ENCODE data around the gene PSORS1C1. TPM values are rescaled to one million over a fixed set of nuclear protein-coding genes. Genes with fewer than 3 reads are reported as not detected.
"Not testable (repeated sequence)": the region's sequence is repeated elsewhere in the genome, so short reads cannot be mapped to it uniquely, and the experiment has no call there.

Gene PSORS1C1
- total RNA-seq: 1.9 TPM
- long read RNA-seq, partial matches to known transcripts: 0 of 2 reads
- long read RNA-seq, other reads (novel, unspliced or antisense): 0 of 2 reads

GRCh38 chr6:31114541-31114878 lies at the start of gene PSORS1C1:
Gene PSORS1C1 (plus strand): TSS chr6:31114800. CDS start chr6:31129633, 14,833 bp downstream.
- peak; percentile 96 for ATAC-seq
- DNase-seq (ENCODE audit: missing footprints): peak; percentile 92
- intact Hi-C loops (cut with DNase I): no loop called here

GRCh38 chr6:31065556-31065955 lies 49.0 kb upstream of the PSORS1C1 start:
- DNase-seq (ENCODE audit: missing footprints) (no peak), ATAC-seq (no peak)
- intact Hi-C loops (cut with DNase I): no loop called here

- intact Hi-C loops (cut with DNase I); DNase-seq (ENCODE audit: missing footprints); ATAC-seq: not testable (repeated sequence)
These were observed 47.6 kb upstream of the PSORS1C1 start for GRCh38 chr6:31067028-31067427.

GRCh38 chr6:31067891-31068668 lies 46.5 kb upstream of the PSORS1C1 start:
- intact Hi-C loops (cut with DNase I): loop anchor here (1.0 to 2.0 kb wide), 2 partner anchors 154 to 239 kb away; partner anchors contain the start of gene VARS2
- not testable (repeated sequence) for ATAC-seq; DNase-seq (ENCODE audit: missing footprints)

- DNase-seq (ENCODE audit: missing footprints) (peak; percentile 82), ATAC-seq (peak; percentile 84)
- intact Hi-C loops (cut with DNase I): loop anchor here (1.0 to 2.0 kb wide), 2 partner anchors 155 to 240 kb away; partner anchors contain the start of gene VARS2
These were observed 45.8 kb upstream of the PSORS1C1 start for GRCh38 chr6:31068669-31069340.

GRCh38 chr6:31070711-31071197 lies 43.8 kb upstream of the PSORS1C1 start:
- peak; percentile 79 for ATAC-seq
- DNase-seq (ENCODE audit: missing footprints): no peak
- intact Hi-C loops (cut with DNase I): no loop called here

- no peak for ATAC-seq
These were observed 40.2 kb upstream of the PSORS1C1 start for GRCh38 chr6:31074401-31074800.

GRCh38 chr6:31075528-31075927 lies 39.1 kb upstream of the PSORS1C1 start:
- intact Hi-C loops (cut with DNase I): no loop called here
- ATAC-seq: no peak
- DNase-seq (ENCODE audit: missing footprints): no peak

More at GRCh38 chr6:31074401-31074800, 40.2 kb upstream of the PSORS1C1 start:
- intact Hi-C loops (cut with DNase I): no loop called here
- no peak for DNase-seq (ENCODE audit: missing footprints)

GRCh38 chr6:31076611-31077010 lies 38.0 kb upstream of the PSORS1C1 start:
- ATAC-seq (no peak), DNase-seq (ENCODE audit: missing footprints) (no peak)
- intact Hi-C loops (cut with DNase I): no loop called here

GRCh38 chr6:31079656-31080261 lies 34.8 kb upstream of the PSORS1C1 start:
- intact Hi-C loops (cut with DNase I): loop anchor here (10.0 kb wide), 1 partner anchor 335 kb away; the partner anchor contains the start of genes FLOT1 and IER3
- DNase-seq (ENCODE audit: missing footprints): no peak
- peak; percentile 47 for ATAC-seq

- no peak for ATAC-seq
- no peak for DNase-seq (ENCODE audit: missing footprints)
- intact Hi-C loops (cut with DNase I): loop anchor here (10.0 kb wide), 1 partner anchor 337 kb away; the partner anchor contains the start of genes FLOT1 and IER3
These were observed 32.7 kb upstream of the PSORS1C1 start for GRCh38 chr6:31081872-31082271.

- DNase-seq (ENCODE audit: missing footprints) (no peak), ATAC-seq (peak; percentile 40)
- intact Hi-C loops (cut with DNase I): loop anchor here (10.0 kb wide), 1 partner anchor 339 kb away; the partner anchor contains the start of genes FLOT1 and IER3
These were observed 30.8 kb upstream of the PSORS1C1 start for GRCh38 chr6:31083742-31084354.

- intact Hi-C loops (cut with DNase I): loop anchor here (2.0 to 10.0 kb wide), 2 partner anchors 342 to 544 kb away; partner anchors contain the start of genes FLOT1 and IER3
- ATAC-seq (no peak), DNase-seq (ENCODE audit: missing footprints) (no peak)
These were observed 27.7 kb upstream of the PSORS1C1 start for GRCh38 chr6:31086788-31087440.

GRCh38 chr6:31087494-31088089 lies 27.0 kb upstream of the PSORS1C1 start:
- DNase-seq (ENCODE audit: missing footprints): peak; percentile 77
- ATAC-seq: peak; percentile 91
- intact Hi-C loops (cut with DNase I): loop anchor here (2.0 to 10.0 kb wide), 2 partner anchors 343 to 545 kb away; partner anchors contain the start of genes FLOT1 and IER3

- intact Hi-C loops (cut with DNase I): no loop called here
- no peak for DNase-seq (ENCODE audit: missing footprints)
- ATAC-seq: no peak
These were observed 24.2 kb upstream of the PSORS1C1 start for GRCh38 chr6:31090275-31090972.

GRCh38 chr6:31090973-31091364 lies 23.6 kb upstream of the PSORS1C1 start:
- no peak for ATAC-seq
- intact Hi-C loops (cut with DNase I): no loop called here
- DNase-seq (ENCODE audit: missing footprints): no peak

GRCh38 chr6:31091680-31092079 lies 22.9 kb upstream of the PSORS1C1 start:
- intact Hi-C loops (cut with DNase I): no loop called here
- ATAC-seq: no peak
- no peak for DNase-seq (ENCODE audit: missing footprints)

All from Right ventricle myocardium inferior (tissue), 1 donor.